ENCODE measurements around the gene MPPED1.

The MPPED1 gene

DNA sequence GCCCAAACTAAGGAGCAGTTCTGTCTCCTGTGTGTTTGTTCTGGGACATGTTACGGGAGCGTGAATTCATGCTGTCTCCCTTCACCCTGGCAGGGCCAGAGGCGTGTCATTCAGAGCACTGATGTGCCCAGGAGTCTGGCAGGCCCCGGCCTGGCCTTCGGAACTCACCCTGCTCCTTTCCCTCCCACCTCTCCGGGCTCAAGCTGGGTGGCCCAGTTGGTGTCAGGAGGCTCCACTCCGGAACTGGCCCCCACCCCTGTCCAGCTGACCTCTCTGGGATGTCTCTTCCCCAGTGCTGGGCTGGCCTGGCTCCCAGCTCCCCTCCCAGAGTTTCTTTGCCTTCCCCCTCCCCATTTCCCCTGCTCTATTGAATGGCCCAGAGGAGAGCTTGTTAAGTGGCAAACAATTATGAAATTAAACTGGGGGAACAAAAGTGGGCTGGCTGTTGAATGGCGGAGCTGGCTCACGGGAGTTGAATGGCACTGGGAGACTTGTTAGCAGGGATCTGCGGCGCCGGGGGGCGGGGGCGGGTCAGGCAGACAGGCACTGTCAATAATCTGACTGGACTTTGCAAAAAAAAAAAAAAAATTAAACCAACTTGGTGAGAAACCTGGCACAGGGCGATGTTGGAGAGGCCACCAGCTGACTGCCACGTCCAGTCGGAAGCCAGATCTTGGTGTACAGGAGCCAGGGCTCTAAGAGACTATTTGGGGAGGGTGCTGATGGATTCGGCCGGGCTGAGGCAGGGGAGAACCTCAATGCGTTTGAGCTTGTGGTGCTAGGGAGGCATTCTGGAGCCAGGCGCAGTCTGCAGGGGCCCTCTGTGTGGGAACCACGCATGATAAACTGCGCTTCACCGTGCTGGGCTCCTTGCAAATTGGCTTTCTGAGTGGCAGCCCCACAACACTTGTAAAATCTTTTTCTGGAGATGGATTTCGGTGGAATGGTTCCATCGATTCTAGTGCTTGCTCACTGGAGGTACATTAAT is 1.3 kb downstream of the MPPED1 start:
- peak; percentile 84 for DNase-seq

DNA sequence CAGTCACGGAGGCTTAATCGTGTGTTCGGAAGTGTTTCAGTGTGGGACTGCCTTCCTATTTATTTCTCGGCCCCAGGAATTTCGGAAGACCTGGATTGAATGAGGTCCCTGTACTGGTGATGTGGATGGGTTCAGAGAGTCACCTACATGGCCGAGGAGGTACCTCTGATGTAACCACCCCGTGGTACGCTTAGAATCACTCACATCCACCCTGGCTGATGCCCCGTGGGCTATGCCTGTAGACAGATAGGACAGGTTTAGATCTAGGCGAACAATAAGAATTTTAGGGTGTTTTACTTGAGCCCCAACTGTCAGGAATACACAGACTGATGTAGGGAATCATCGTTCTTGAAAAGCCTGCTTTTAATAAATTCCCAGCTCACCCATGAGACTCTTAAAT is 2.0 kb downstream of the MPPED1 start:
- DNase-seq, result no peak

DNA sequence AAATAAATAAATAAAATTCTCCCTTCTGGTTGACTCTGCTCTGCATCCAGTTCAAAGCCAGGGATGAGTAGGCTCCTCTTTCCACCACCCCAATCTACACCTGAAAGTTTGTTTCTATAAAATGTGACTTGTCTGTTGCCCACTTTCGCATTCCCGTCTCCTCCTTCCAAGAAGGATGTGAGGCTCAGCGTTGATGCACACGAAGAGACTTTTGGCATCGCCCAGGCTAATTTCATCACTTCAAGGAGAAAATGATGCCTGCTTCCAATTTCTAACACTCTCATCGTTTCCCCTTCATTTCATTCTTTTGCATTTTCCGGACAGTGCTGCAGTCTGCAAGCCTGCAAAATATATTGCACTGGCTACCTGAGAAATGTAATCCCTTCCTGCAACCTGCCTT is 3.9 kb downstream of the MPPED1 start:
- DNase-seq, result no peak

- DNase-seq, result no peak
Observed at GRCh38 chr22:43417555-43417954, 5.7 kb downstream of the MPPED1 start.

GRCh38 chr22:43418079-43418825 is 6.4 kb downstream of the MPPED1 start:
- DNase-seq, result no peak

DNA sequence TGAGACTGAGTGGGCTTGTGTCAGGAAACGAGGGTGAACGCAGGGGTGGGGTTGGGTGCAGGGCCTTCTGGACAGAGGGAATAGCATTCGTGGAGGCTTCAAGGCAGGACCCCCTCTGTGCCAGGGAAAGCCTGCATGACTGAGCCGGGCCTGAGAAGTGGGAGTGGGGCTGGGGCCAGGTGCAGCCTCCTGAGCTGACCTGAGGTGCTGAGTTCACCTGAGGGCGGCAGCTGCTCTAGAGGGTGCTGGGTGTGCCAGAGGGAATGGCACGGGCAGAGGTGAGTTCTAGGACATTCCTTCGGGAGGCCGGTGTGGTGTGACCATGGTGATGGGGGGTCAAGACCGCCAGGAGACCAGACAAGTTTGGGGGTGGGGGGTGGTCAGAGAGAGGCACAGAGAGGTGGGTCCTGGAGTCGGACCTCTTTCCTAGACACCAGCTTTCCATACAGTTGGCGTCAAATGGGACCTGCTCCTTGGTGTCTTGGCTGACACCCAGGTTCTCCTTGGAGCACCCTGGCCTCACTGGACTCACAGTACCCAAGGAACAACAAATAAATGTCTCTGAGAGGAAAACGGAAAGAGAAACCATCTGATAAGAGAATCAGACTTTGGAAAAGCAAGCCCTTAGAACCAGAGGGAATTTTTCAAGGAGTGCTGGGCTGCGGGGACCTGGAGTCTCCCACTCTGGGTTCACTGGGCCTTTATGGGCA is 7.7 kb downstream of the MPPED1 start:
- no peak for DNase-seq

GRCh38 chr22:43421046-43421665 is 9.3 kb downstream of the MPPED1 start:
- DNase-seq, result no peak

DNA sequence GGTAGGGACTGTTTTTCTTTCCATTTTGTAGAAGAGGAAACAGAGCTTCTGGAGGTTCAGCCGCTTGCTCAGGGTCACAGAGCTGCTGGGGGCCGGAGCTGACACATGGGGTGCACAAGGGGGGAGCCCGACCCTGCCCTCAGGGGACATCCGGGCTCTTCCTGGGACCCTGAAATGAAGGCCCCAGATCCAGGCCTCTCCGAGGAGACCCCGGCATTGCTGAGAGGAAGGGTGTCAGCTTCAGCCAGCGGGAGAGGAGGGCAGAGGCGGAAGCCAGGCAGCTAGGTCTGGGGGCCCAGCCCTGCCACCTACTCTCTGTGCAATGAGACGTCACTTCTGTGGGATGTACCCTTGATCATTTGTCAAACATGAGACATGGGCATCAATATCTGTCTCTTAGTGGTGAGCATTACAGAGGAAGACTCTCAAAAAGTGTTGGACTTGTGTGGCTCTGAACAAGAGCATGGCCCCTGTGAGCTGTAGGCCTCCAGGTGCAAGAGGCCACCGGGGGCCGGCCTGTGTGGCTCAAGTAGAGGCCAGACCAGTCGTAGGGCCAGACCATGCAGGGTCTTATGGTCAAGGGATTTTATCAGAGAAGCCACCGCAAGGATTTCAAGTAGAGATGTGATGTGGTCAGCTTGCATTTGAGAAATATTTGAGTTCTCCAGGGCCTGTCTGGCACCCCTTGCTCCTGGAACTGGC is 10.3 kb downstream of the MPPED1 start:
- DNase-seq, result no peak

- no peak for DNase-seq
Observed at GRCh38 chr22:43423046-43423445, 11.2 kb downstream of the MPPED1 start.

DNA sequence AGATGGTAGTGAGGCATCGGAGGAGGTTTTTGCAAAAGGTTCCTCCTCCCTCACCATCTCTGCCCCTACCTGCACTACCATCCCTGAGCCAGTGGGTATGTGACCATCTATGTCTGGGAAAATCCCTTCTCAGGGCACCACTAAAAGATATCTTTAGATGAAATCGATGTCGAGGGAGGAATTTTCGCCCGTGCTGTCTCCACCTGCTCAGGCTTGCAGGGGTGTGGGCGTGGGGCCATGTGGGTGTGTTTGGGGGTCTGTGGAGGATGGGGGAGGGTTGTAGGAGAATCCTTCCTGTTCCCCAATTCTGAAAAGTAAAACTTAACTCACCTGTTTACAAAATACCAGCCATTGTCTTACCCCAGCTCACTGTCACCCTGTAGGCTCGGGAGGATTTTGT is 12.4 kb downstream of the MPPED1 start:
- no peak for DNase-seq

DNA sequence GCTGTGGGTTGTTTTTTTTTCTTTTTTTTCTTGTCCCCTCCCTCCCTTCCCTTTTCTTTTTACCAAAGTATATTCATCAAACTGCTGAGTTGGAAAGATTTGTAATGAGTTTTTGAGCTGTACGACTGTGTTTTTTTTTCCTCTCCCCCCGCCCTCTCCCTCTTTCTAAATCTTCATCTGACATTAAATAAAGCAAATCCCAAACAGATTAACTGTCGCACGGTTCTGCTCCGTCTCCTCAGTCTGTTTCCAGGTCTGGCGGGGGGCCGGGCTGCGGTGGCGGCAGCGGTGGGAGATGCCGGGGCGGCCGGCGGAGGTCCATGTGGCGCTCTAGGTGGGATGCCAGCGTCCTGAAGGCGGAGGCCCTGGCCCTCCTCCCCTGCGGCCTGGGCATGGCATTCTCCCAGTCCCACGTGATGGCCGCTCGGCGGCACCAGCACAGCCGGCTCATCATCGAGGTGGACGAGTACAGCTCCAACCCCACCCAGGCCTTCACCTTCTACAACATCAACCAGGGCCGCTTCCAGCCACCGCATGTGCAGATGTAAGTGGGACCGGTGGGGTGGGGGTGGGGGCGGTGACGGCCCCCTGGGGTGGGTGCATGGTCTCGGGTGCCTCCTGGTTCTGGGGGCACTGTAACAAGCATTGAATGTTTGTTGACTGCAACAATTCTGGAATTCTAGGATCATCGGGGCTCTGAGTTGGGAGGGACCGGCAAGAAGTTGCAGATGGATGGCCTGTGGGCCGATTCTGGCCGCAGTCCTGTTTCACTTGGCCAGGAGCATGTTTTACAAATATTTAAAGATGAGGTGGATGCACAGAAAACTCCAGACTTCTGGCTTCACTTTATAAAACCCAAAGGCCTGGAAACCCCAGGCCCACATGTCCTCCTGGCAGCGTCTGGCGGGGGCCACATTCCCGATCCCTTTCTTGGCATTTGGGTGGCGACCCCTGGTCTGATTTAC is 13.1 kb downstream of the MPPED1 start:
- no peak for DNase-seq

- DNase-seq, result no peak
Observed at GRCh38 chr22:43425976-43426785, 14.4 kb downstream of the MPPED1 start.

DNA sequence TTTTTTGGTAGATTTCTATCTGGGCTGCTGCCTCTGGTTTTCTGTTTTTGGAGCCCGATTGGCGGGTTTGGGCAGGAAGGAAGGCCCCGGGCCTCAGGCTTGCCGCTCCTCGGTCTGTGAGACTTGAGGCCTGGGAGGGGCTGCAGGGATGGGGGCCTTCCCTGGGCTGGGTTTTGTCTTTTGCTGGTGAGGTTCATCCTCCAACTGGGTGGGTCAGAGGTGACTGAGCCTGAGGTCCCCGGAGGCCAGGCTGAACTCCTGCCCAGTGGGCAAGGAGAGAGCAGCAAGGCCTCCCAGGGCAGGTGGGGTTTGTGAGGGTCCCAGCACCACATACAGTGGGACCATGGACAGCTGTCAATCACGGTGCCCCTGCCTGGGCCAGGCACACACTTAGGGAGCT is 15.0 kb downstream of the MPPED1 start:
- DNase-seq, result no peak

GRCh38 chr22:43427296-43428004 is 15.6 kb downstream of the MPPED1 start:
- no peak for DNase-seq

GRCh38 chr22:43428005-43428485 is 16.2 kb downstream of the MPPED1 start:
- no peak for DNase-seq

DNA sequence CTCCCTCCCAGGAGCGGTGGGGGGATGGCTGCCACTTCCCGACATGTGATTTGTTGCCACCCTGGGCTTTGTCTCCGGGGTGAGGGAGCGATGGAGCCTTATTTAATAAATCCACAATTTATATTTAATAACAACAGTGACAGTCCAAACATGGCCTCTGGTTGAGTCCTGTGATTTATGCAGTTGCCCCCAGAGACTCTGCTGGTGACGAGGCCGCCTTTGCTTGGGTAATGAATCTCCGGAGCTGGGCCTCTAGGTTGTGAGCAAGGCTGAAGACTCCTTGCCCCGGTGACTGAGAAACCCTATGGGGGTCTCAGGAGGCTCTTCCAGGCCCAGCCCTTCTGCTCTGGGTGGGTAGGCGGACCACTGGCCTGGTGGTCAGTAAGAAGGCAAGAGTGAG is 16.7 kb downstream of the MPPED1 start:
- DNase-seq, result no peak

- DNase-seq, result no peak
Observed at GRCh38 chr22:43429426-43429825, 17.6 kb downstream of the MPPED1 start.

- DNase-seq, result no peak
Observed at GRCh38 chr22:43431808-43432554, 20.2 kb downstream of the MPPED1 start.

All from NCI-H1436 (cell line).